ENCODE data around the gene RNF212B.

- TF ChIP-seq, protein P1, sequence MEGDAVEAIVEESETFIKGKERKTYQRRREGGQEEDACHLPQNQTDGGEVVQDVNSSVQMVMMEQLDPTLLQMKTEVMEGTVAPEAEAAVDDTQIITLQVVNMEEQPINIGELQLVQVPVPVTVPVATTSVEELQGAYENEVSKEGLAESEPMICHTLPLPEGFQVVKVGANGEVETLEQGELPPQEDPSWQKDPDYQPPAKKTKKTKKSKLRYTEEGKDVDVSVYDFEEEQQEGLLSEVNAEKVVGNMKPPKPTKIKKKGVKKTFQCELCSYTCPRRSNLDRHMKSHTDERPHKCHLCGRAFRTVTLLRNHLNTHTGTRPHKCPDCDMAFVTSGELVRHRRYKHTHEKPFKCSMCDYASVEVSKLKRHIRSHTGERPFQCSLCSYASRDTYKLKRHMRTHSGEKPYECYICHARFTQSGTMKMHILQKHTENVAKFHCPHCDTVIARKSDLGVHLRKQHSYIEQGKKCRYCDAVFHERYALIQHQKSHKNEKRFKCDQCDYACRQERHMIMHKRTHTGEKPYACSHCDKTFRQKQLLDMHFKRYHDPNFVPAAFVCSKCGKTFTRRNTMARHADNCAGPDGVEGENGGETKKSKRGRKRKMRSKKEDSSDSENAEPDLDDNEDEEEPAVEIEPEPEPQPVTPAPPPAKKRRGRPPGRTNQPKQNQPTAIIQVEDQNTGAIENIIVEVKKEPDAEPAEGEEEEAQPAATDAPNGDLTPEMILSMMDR (IDR thresholded peaks at IDR 0.05; ENCODE audit: low read depth, low read length, poor library complexity, severe bottlenecking): no peak
- TF ChIP-seq EZH2phosphoT487 (IDR thresholded peaks at IDR 0.05; ENCODE audit: borderline replicate concordance, low read length): no peak
Measured at GRCh38 chr14:23277189-23277588, 39.5 kb downstream of the RNF212B start.

Data from DOHH2 (cell line).